ENCODE results near the gene SRSF8.
A peak's percentile ranks its signal among the peaks of the same experiment; 100 is the strongest.
"Not testable (repeated sequence)": the region's sequence is repeated elsewhere in the genome, so short reads cannot be mapped to it uniquely, and the experiment has no call there.

SRSF8 gene

GRCh38 chr11:95066716-95067038 is at the start of gene SRSF8:
Gene SRSF8, plus strand, starts transcription at chr11:95066919. Its CDS starts 308 bp downstream, at chr11:95067227.
- DNase-seq = peak; percentile 82

DNA sequence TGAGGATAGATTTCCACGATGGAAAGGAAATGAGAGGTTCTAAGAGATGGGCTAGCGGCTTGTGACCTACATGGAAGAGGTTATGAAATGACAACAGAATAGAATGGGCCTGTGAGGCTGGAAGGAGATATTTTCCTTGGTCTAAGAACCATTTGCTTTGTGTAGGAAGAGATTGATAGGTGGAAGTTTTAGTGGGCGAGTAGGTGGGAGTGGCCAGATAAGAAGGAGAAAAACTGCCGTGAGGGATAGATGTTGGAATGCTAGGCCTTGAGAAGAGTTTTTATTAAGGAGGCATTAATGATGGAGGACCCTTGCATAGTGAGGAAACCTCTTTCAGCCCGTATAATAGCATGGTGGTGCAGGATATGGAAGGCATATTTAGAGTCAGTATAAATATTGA is 45.3 kb upstream of the SRSF8 start:
- not testable (repeated sequence) for DNase-seq

GRCh38 chr11:95024958-95025357 is 41.8 kb upstream of the SRSF8 start, which contains the start of gene KDM4E:
Gene KDM4E, plus strand, starts transcription at chr11:95025258. Its CDS starts 300 bp downstream, at chr11:95025558.
- no peak for DNase-seq

DNA sequence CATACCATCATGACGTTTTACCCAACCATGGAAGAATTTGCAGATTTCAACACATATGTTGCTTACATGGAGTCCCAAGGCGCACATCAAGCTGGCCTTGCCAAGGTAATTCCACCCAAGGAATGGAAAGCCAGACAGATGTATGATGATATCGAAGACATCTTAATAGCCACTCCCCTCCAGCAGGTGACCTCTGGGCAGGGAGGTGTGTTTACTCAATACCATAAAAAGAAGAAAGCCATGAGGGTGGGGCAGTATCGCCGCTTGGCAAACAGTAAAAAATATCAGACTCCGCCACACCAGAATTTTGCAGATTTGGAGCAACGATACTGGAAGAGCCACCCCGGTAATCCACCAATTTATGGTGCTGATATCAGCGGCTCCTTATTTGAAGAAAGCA is 41.1 kb upstream of the SRSF8 start:
- DNase-seq = not testable (repeated sequence)

- no peak for DNase-seq
Measured at GRCh38 chr11:95028357-95028756, 38.4 kb upstream of the SRSF8 start.

DNA sequence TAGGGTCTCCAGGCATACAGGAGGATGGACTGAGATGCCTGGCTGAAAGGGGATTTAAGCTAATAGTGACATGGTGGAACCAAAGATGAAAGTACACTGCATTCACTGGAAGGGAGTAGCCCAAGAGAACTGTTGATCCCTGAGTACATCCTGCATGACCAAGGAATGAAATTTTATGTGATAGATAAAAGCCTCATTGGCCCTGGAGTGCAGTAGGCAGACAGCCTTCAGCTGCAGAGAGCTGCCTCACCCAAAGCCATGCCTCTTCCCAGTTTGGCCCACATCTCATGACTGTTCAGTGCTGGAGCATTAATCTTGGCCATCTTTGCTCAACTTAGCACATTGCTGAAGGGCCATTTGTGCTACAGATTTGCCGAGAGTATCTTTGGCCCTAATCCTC is 33.7 kb upstream of the SRSF8 start:
- DNase-seq = no peak

- DNase-seq = peak; percentile 76
Measured at GRCh38 chr11:95035316-95035715, 31.4 kb upstream of the SRSF8 start.

DNA sequence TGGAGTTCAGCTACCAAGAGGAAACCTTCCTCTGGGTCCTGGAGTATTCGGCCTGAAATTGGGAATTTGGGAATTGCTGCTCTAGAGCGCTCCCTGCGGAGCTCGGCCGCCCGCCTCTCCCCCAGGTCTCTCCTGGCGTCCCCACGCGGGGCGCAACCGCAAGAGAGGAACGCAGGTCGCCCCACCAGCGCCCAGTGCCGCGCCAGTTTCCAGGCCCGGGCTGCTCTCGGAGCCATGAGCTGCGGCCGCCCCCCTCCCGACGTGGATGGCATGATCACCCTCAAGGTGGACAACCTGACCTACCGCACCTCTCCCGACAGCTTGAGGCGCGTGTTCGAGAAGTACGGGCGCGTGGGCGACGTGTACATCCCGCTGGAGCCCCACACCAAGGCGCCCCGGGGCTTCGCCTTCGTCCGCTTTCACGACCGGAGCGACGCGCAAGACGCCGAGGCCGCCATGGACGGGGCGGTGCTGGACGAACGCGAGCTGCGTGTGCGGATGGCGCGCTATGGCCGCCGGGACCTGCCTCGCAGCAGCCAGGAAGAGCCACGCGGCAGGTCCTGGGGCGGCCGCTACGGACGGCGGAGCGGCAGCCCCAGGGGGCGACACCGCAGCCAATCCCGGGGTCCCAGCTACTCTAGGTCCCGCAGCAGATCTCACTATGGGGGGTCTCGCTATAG is 29.2 kb upstream of the SRSF8 start:
- not testable (repeated sequence) for DNase-seq

DNA sequence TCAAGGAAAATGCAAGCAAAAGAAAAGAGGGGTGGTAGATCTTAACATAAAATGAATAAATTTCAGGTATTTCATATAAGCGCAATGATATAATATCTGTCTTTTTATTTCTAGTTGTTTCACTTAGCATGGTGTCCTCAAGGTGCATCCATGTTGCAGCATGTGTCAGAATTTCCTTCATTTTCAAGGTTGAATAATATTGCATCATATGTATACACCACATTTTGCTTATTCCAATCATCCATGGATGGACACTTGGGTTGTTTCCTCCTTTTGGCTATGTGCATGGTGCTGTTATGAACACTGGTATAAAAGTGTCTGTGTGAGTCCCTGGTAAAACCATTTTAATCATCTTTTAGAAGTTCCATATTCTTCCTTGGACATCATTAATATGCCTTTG is 24.5 kb upstream of the SRSF8 start:
- no peak for DNase-seq

GRCh38 chr11:95042906-95043305 is 23.8 kb upstream of the SRSF8 start:
- no peak for DNase-seq

- DNase-seq = no peak
Measured at GRCh38 chr11:95044010-95044409, 22.7 kb upstream of the SRSF8 start.

GRCh38 chr11:95045812-95046211 is 20.9 kb upstream of the SRSF8 start:
- no peak for DNase-seq

GRCh38 chr11:95049122-95049521 is 17.6 kb upstream of the SRSF8 start, which contains the start of gene KDM4F:
Gene KDM4F, plus strand, starts transcription at chr11:95049422.
- DNase-seq = not testable (repeated sequence)

DNA sequence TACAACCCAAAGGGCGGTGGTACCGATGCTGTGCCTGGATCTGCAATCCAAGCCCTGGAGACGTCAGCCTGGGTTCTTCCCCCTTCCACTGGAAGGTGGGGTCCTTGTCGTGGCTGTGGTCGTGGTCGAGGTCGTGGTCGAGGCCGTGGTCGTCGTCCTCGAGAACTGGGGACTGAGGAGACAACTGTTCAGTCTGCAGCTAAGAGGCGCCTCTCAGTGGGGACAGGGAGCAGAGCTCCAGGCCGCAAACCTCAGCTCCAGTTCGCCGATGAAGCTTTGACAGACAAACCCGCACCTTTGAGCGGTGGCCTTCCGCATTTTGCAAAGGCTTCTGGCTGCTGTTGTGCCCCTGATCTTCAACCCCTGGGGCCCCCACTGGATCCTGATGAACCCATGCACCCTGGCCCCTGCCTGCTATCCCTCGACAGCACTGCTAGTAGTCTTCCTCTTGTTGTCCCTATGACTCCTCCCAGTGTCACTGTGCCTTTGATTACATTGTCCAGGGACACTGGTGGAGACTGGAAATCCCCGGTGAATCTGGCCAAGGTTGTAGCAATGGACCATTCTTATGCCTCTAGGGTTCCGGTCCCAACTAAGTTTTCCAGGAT is 16.0 kb upstream of the SRSF8 start:
- no peak for DNase-seq

DNA sequence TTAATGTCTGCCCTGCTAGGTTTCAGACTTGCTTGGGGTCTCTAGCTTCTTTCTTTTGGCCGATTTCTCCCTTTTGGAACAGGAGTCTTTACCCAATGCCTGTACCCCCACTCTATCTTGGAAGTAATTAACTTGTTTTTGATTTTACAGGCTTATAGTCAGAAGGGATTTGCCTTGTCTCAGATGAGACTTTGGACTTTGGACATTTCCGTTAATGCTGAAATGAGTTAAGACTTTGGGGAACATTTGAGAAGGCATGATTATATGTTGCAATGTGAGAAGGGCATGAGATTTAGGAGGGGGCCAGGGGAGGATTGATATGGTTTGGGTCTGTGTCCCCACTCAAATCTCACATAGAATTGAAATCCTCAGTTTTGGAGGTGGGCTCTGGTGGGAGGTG is 12.4 kb upstream of the SRSF8 start:
- no peak for DNase-seq

DNA sequence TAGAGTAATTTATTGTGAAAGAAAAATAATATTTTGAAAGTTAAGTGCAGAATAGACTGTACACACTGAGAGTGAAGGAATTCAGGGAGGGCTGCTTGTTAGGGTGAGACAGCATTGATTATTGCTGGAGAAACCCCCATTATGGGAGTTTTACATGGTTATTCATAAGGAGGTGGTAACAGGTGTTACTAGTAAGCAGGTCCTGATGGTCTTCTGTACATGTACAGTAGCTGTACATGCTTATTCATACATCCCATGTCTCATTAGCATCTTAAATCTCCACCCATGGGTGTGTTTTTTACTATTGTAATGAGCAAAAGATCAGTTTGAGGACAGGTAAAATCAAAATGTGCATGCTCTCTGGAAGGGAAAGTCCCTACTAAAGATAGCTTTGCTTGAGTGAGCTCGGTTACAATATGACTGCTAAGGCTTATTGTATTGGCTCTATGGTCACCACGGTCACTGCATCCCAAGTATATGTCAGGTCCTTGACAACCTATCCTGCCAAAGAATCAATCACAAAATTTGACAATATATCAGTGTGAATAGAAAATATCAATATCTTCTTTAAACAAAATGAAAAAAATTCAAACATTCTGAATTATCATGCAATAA is 11.3 kb upstream of the SRSF8 start:
- DNase-seq = no peak

- no peak for DNase-seq
Measured at GRCh38 chr11:95057959-95058358, 8.8 kb upstream of the SRSF8 start.

GRCh38 chr11:95058621-95059020 is 8.1 kb upstream of the SRSF8 start:
- no peak for DNase-seq

- no peak for DNase-seq
Measured at GRCh38 chr11:95059046-95059445, 7.7 kb upstream of the SRSF8 start.

- peak; percentile 96 for DNase-seq
Measured at GRCh38 chr11:95065336-95065735, 1.4 kb upstream of the SRSF8 start.

DNA sequence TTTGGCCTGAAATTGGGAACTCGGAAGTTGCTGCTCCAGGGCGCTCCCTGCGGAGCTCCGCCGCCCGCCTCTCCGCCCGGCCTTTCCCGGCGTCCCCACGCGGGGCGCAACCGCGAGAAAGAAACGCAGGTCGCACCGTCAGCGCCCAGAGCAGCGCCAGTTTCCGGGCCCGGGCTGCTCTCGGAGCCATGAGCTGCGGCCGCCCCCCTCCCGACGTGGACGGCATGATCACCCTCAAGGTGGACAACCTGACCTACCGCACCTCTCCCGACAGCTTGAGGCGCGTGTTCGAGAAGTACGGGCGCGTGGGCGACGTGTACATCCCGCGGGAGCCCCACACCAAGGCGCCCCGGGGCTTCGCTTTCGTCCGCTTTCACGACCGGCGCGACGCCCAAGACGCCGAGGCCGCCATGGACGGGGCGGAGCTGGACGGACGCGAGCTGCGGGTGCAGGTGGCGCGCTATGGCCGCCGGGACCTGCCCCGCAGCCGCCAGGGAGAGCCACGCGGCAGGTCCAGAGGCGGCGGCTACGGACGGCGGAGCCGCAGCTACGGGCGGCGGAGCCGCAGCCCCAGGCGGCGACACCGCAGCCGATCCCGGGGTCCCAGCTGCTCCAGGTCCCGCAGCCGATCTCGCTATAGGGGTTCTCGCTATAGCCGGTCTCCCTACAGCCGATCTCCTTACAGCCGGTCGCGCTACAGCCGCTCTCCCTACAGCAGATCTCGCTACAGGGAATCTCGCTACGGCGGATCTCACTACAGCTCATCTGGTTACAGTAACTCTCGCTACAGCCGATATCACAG is 521 bp downstream of the SRSF8 start:
- DNase-seq = peak; percentile 82

- peak; percentile 48 for DNase-seq
Measured at GRCh38 chr11:95067841-95068219, 1.1 kb downstream of the SRSF8 start.

- peak; percentile 96 for DNase-seq
Measured at GRCh38 chr11:95068549-95068948, 1.8 kb downstream of the SRSF8 start.

DNA sequence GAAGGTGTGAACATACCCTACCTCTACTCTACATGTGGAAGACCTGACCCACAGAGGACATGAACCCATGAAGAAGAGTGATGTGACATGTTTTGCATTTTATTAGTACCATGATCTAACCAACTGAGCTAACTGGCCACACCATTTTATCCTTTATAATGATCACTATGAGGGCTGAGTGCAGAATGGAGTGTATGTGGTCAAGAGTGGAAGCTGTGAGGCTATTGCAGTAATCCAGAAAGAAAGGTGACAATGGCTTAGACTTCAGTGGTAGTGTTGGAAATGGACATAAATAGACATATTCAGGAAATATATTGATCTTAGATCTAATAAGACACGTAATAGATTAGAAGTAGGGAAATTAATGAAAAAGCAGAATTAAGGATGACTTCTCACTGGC is 3.8 kb downstream of the SRSF8 start:
- no peak for DNase-seq

Data from DMS79 (cell line).